Measurements from ENCODE around the gene ETNK2.

Gene ETNK2

DNA sequence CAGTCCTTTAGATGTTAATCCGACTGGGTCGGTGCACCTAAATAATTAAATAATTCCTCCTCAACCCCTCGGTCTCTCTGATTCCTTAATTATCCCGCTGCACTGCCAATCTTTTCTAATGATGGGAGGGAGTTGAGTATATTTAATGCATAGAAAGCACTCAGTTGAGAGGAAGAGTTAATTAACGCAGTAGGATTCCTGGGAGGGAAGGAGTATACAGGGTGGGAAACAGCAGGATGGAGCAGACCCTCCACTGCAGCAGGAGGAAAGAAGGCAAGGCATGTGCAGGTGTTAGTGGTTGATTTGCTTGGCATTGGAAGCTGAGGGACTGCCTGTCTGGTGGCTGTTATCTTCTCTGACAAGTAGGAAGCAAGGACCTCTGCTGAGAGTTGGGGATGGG, 24.2 kb upstream of the ETNK2 start:
- no peak for DNase-seq (ENCODE audit: low spot score)

GRCh38 chr1:204174958-204175357, 23.1 kb upstream of the ETNK2 start:
- no peak for DNase-seq (ENCODE audit: low spot score)

- DNase-seq (ENCODE audit: low spot score) = no peak
Measured at GRCh38 chr1:204172404-204173029, 20.7 kb upstream of the ETNK2 start.

- DNase-seq (ENCODE audit: low spot score) = no peak
Measured at GRCh38 chr1:204171751-204172178, 19.9 kb upstream of the ETNK2 start.

GRCh38 chr1:204170494-204171155, 18.8 kb upstream of the ETNK2 start:
- no peak for DNase-seq (ENCODE audit: low spot score)

GRCh38 chr1:204169858-204170257, 18.0 kb upstream of the ETNK2 start:
- DNase-seq (ENCODE audit: low spot score) = no peak

GRCh38 chr1:204167730-204168129, 15.9 kb upstream of the ETNK2 start:
- no peak for DNase-seq (ENCODE audit: low spot score)

- DNase-seq (ENCODE audit: low spot score) = no peak
Measured at GRCh38 chr1:204166219-204166618, 14.4 kb upstream of the ETNK2 start, which contains the start of gene REN. REN (minus strand) TSS chr1:204166337; CDS start chr1:204166293, 44 bp downstream.

- peak; percentile 75 for DNase-seq (ENCODE audit: low spot score)
Measured at GRCh38 chr1:204162494-204163074, 10.7 kb upstream of the ETNK2 start.

DNA sequence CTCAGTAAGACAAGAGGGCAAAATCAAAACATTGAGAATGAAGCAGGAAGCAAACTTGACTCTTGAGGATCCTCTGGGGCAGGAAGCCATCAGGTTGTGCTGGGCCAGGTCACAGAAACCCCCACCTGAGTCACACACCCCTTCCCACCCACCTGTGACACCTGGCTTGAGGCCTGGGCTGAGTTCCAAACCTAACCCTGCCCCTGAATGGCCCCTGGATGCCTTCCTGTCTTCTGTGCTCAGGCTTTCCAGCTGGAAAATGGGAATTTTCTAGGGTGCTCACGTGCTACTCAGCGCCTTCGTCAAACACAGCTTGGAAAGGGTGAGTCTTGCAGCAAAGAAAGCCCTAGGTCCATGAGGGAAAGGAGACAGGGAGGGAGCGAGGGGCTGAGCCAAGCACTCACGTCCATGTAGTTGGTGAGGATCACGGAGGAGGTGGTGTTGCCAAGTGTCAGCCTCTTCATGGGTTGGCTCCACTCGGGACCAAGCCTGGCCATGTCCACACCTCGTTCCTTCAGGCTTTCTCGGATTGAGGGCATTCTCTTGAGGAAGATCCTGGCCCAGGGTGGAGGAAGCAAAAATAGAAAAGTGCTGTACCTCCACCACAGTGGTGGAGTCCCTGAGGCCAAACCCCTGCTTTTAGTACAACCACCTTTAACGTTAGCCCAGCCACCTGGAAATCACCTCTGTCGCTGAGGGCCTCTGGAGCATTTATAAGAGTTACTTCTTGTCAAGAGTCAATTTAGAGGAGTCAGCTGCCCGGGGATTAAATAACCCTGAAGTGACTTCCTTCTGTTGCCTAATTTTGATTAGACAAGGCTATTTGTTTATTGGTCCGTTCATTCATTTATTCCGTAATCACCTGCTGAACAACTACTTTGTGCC, 10.0 kb upstream of the ETNK2 start:
- no peak for DNase-seq (ENCODE audit: low spot score)

GRCh38 chr1:204157962-204158361, 6.1 kb upstream of the ETNK2 start:
- DNase-seq (ENCODE audit: low spot score) = no peak

DNA sequence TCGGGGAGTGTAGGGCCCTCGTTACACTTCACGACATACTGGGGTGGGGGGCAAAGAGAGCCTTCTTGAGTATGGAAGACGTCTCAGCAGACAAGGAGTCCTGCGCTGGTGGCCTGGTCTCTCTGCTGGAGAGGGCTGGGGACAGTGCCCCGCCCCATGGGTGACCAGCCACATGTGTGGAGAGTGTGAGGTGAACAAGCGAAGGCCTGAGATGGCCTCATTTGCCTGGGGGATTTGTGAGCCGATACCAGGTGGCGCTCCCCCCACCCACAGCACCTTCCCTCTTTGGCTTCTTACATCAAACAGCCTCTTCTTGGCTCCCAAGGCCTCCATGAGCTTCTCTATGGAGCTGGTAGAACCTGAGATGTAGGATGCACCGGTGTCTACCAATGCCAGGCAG, 4.0 kb upstream of the ETNK2 start:
- no peak for DNase-seq (ENCODE audit: low spot score)

GRCh38 chr1:204154568-204155255, 2.9 kb upstream of the ETNK2 start:
- DNase-seq (ENCODE audit: low spot score) = no peak

DNA sequence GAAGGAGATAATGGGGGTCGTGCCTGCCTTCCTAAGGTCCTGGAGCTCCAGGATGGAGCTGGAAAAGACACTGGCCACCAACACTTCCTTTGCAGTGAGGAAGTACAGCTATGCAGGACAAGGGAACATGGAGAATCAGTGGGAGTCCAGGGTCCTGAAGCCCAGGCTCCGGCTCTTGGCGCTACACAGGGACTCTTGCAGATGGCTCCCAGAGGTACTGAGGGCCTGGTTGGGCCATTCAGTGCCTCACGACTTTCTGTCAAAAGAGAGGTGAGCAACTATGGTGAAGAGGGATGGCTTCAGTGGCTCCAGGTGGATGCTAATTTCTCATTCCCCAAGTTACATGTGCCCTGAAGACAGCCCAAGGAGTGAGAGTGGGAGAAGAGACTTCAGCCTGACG, 1.8 kb upstream of the ETNK2 start:
- DNase-seq (ENCODE audit: low spot score) = no peak

DNA sequence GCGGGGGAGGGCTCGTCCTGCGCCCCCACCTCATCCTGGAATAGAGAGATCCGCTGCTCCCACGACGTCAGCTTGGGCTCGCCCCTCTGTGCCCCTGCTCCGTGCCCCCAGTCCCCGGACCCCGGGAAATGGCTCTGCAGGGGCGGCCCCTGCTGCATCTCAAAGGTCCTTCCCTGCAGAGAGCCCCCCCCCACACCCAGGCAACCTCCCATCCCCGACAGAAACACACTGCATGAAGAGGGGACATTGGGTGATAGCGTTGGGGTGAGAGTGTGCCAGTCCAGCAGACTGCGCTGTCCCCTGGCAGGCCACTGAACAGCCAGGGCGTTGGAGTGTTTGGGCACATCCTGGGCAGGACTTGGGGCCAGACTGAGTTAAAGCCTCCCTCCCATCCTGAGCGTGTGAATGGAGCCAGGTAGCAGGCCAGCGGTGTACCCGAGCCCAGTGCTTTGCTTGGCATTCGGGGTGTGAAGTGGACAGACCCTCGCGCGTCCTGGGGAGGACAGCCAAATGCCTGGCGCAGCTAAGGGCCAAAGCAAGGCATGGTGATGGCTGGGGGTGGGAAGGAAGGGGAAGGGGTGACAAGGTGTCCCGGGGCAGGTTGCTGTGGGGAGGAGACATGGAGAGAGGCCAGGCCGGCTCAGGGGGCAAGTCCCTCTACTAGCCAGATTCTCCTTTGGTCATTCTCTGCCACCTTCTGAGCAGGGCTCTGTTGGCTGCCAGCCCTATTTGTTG, 633 bp upstream of the ETNK2 start:
- no peak for DNase-seq (ENCODE audit: low spot score)

DNA sequence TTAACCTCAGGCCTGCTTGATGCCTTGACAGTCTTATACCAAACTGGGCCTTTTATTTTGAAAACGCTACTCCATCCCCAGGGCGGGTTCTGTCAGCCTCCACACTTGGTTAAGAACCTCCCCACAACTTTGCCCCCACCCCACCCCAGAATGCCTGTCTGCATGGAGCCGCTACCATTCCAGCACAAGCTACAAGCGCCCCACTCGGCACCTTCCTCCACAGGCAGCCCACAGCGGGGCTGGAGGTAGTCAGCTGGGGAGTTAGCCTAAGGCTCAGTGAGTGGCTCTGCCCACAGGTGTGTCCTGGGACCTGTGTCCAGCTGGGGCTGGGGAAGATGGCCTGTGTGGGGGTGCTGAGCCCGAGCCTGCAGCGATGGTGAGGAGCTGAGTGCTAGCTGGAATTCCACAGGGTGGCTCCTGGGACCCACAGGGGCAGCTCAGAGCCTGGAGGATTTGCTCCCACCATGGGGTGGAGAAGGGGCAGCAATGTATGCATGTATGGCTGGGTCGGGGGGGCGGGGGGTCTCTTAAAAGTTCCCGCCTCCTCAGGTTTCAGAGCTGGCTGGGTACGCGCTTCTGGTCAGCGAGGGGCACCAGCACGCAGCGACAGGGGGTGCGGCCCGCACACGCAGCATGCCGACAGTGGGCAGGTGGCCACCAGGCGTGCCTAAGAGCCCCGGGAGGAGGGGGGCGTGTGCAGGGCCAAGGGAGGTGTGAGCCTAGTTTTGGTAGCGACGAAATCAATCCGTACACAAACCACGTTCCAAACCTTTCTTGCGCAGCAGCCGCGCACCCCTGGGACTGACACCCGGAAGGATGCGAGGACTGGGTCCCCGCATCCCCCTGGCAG, 917 bp downstream of the ETNK2 start:
- DNase-seq (ENCODE audit: low spot score) = no peak

DNA sequence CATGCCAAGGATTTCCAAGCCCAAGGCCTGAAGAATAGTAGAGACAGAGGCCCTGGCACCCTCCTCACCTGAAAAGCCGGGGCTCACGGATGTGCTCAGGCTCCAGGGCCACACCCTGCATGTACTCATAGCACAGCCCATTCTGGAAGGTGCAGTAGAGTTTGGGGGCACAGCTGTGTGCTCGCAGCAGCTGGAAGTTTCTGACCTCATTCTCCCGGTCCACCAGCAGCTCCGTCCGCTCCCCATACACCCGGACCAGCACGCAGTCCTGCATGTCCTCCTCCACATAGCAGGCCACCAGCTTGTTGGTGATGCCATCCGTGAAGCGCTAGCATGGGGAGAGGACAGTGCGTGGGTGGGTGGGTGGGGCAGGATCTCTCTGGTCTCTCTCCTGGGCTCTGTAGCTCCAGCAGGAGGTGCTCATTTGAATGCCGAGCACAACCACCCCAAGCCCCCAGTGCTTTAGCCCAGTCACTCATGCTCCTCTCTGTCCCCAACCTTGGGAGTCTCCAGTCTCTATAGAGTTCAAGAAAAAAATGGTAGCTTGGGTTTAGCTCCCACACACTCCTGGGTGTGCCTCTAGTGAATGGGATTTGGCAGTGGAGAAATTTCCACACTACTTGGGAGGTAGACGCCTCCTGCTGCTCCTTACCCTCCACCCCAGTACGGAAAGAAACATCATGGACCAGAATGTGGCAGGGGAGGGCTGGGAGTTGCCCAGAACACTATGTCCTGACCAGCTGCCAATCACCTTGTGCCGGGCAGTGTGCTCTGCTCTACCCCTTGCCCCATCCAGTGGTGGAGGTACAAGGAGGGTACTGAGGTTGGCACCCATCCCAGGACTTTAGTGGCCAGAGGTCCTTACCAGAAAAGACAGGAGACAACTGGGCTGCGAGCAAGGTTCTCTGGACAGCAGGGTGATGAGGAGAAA, 1.9 kb downstream of the ETNK2 start:
- no peak for DNase-seq (ENCODE audit: low spot score)

DNA sequence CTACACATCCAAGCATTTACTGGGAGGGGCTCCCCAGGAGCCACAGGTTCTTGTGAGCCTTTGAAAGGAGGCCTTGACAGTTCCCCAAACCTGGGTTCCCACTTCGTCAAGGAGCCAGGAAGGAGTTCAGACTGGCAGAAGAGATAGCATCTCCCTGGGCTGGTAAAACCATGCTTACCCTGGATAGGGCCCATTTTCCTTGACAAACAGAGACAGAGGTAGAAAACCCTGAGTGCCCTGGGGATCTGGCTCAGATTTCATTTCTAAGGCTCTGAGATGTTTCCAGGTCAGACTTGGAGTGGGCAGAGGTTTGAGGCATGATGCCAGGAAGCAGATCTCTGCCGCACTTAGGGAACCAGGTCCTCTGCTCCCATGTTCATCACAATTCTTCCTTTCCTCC, 2.7 kb downstream of the ETNK2 start:
- DNase-seq (ENCODE audit: low spot score) = no peak
